Stimulated activated naive CD4-positive, alpha-beta T cell treated with Interleukin-2 at 50 U/mL for 16 hours (primary cell): ENCODE measurements around the gene MAP1LC3B2.
A peak's percentile ranks its signal among the peaks of the same experiment; 100 is the strongest.

ENCODE experiments used
- DNase-seq: peaks from one replicate; lab custom pipeline; 2025; lab: John Stamatoyannopoulos, UW

The MAP1LC3B2 gene

GRCh38 chr12:116559162-116559935, at the start of gene MAP1LC3B2:
Gene MAP1LC3B2, plus strand, starts transcription at chr12:116559381. Its CDS starts 16,562 bp downstream, at chr12:116575943.
- DNase-seq = peak; percentile 56

DNA sequence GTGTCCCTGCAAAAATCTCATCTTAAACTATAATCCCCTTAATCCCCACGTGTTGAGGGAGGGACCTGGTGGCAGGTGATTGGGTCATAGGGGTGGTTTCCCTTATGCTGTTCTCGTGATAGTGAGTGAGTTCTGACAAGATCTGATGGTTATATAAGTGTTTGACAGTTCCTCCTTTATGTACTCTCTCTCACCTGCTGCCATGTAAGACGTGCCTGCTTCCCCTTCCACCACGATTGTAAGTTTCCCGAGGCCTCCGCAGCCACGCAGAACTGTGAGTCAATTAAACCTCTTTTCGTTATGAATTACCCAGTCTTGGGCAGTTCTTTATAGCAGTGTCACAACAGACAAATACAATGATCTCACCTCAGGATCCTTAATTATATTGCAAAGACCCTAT, 45.2 kb upstream of the MAP1LC3B2 start:
- no peak for DNase-seq

- DNase-seq = no peak
Measured at GRCh38 chr12:116515684-116516083, 43.5 kb upstream of the MAP1LC3B2 start.

GRCh38 chr12:116516657-116517056, 42.5 kb upstream of the MAP1LC3B2 start:
- no peak for DNase-seq

- no peak for DNase-seq
Measured at GRCh38 chr12:116517431-116518045, 41.6 kb upstream of the MAP1LC3B2 start.

GRCh38 chr12:116520225-116520760, 38.9 kb upstream of the MAP1LC3B2 start:
- no peak for DNase-seq

DNA sequence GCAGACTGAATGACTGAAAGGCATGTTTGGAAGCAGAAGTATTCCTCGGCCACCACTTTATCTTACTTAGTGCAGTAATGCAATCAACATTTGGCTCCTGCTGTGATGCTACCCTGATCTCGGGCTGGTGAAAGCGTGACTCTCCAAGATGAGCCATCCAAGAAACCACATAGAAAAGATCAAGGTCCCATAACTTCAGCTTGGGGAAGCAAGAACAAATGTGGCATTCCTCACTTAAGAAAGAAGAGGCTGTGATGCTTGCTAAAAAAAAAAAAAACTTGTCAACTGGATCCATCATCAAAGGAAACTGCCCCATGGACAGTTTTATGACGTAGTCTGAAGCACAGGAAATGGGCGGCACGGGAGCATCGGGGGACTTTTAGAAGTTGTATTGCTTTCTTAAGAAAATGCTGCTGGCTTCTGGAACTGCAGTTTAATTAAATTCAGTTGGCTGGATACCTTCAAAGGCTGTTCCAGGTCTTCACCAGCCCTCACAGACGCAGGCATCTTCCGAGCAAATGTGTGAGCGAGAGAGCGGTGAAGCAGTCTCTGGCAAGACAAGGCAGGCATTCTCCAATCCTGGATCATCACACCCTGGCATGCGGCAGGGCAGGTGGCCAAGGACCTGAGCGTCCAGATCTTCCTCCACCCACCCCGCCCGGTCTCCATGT, 38.2 kb upstream of the MAP1LC3B2 start:
- DNase-seq = no peak

DNA sequence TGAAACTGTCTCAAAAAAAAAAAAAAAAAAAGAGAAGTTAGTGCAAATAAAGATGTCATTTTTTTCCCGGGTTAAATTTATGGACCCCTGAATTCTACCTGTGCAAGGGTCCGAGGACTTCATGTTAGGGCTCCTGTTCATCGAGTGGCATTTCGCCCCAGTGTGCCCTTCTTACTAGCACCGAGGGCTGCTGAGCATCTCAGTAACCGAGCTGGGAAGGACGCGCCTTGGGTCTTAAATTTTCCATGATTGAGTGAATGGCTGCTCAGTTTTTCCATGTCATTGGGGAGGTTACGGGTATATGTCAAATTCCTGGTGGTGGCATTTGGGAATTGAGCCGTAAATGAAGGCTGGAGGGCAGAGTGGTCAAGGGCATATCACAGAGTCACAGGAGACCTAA, 34.9 kb upstream of the MAP1LC3B2 start:
- DNase-seq = no peak

- DNase-seq = no peak
Measured at GRCh38 chr12:116524964-116525379, 34.2 kb upstream of the MAP1LC3B2 start.

DNA sequence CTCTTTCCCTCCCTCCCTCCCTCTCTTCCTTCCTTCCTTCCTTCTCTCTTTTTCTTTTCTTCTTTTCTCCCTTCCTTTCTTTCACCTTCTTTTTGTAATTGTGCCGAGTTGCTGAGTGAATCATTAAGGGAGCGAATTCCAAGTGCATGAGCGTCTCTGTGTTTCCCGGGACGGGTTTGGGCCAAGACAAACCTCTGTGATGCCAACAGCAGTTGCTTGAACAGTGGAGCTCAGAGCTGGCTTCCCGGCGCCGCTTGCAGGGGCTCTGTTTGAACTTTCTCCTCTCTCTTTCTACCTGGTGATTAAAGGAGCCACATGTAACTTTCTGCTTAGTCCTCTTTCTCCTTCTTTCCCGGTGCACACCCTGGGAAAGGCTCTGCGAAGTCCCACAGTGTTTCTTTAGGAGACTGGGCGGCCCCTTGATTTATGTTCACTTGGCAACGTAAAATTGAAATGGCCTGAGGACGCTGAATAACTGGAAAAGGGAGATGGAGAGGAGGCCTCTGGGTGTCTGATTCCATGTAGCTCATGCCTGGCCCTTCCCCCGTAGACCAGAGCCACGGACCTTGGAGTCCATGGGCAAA, 33.7 kb upstream of the MAP1LC3B2 start:
- no peak for DNase-seq

DNA sequence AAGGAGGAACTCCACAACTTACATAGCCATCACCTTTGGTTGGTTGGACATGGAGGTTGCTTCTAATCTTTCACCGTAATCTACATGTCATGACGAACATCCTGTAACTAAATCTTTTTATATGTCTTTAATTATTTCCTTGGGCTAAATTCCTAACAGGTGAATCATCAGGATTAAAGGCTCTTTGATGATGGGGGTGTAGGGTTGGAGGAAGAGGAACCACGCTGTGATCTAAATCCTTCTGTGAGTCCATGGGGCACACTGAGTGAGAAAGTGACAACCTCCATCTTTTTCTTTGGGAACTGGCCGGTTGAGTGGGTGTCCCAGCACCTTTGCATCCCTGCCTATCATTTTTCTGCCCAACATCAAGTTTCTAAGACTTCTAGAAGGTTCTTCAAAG, 31.1 kb upstream of the MAP1LC3B2 start:
- no peak for DNase-seq

GRCh38 chr12:116528498-116528897, 30.7 kb upstream of the MAP1LC3B2 start:
- DNase-seq = no peak

GRCh38 chr12:116529048-116529447, 30.1 kb upstream of the MAP1LC3B2 start:
- DNase-seq = no peak

DNA sequence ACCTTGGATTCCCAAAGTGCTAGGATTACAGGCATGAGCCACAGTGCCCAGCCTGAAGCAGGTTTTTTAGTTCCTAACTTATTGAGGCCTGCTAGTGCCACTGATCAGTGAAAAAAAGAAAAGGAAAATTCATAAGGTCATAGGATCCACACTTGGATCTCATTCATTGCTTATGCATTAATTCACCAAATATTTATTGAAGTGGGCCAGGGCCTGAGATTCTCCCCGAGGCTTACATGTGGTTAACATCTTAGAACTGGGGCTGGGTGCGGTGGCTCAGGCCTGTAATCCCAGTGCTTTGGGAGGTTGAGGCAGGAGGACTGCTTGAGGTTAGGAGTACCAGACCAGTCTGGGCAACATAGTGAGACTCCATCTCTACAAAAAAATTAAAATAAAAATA, 29.5 kb upstream of the MAP1LC3B2 start:
- DNase-seq = no peak

GRCh38 chr12:116532428-116532827, 26.8 kb upstream of the MAP1LC3B2 start:
- no peak for DNase-seq

GRCh38 chr12:116532986-116533342, 26.2 kb upstream of the MAP1LC3B2 start:
- DNase-seq = no peak

DNA sequence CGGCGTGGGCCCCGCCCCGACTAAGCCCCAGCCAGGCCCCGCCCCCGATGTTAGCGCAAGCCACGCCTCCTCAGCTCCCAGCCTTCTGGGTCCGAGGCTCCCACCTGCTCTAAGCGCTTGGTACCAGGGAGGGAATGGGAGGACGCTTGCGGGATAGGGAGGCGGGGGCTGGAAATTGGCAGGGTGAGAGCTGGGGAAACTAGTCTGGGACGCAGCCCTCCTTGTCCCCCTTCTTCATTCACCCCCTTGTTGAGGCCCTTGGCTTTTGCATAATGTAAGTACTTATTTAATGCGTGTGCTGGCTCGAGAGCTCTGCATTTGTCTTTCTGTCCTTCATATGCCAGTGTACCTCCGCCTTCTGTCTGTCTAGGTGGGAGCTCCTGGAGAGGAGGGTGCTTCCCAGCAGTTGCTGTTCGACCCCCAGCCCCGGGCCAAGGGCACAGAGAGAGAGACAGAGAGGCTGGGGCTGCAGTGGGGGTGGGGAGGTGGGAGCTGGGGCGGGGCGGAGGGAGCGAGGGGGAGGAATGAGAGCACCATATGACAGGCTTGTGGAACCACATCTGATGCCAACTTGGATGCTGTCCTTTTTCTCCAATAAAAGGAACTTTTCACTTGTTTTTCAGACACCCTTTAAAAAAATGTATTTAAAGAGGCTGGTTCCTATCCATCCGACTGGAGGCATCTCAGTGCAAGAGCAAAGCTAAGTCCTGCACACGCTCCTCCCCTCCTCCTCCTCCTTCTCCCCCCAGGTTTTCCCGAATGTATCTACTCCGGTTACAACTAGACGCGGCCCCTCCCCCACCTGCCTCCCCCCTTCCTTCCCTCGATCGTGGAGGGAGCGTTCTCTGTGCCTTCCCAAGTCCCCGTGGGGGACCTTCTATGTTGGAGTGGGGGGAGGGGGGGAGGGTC, 25.6 kb upstream of the MAP1LC3B2 start:
- DNase-seq = peak; percentile 62

GRCh38 chr12:116534311-116535121, 24.7 kb upstream of the MAP1LC3B2 start:
- DNase-seq = no peak

GRCh38 chr12:116535241-116535640, 23.9 kb upstream of the MAP1LC3B2 start:
- no peak for DNase-seq

GRCh38 chr12:116537101-116537904, 21.9 kb upstream of the MAP1LC3B2 start:
- no peak for DNase-seq
